CD14-positive monocyte (primary cell): ENCODE measurements around the gene FAM81A. TPM values are rescaled to one million over a fixed set of nuclear protein-coding genes. Genes with fewer than 3 reads are reported as not detected.

Source experiments
- DNase-seq, 3 donors: peaks; one replicate each; pipeline ENCODE4 v3.0.0-alpha.2; 2011 to 2022
- H2AFZ ChIP-seq: 2 replicates; pipeline ENCODE4 v1.6.0; 2012; ENCODE audit warnings: mild to moderate bottlenecking, low read depth, low read length, inconsistent platforms; ENCODE audit not compliant: insufficient read depth, poor library complexity, severe bottlenecking
- H3K27ac ChIP-seq, 2 donors: 1 replicate in 1 of 2; 2 replicates in 1 of 2; pipeline ENCODE4 v1.5.1; 2012 to 2013; ENCODE audit warnings: low read length in 2 of 2, control low read depth in 1 of 2, inconsistent platforms in 1 of 2, low read depth in 1 of 2, mild to moderate bottlenecking in 1 of 2
- H3K27me3 ChIP-seq, 2 donors: one replicate each; pipeline versions ENCODE4 v1.6.0 to v1.6.1; 2011 to 2013; ENCODE audit warnings: low read length in 2 of 2; ENCODE audit not compliant: control insufficient read depth in 2 of 2, insufficient read depth in 2 of 2
- H3K36me3 ChIP-seq, 2 donors: replicated peaks in 1 of 2; 1 replicate in 1 of 2; 2 replicates in 1 of 2; pipeline versions ENCODE4 v1.5.1 to v1.6.1; 2012 to 2013; ENCODE audit warnings: low read length in 2 of 2, control low read depth in 1 of 2, inconsistent platforms in 1 of 2, mild to moderate bottlenecking in 1 of 2; ENCODE audit not compliant: insufficient read depth in 2 of 2, control insufficient read depth in 1 of 2
- H3K4me1 ChIP-seq, 2 donors: 1 replicate in 1 of 2; 2 replicates in 1 of 2; pipeline versions ENCODE4 v1.5.1 to v1.6.1; 2012 to 2013; ENCODE audit warnings: low read length in 2 of 2, control low read depth in 1 of 2, inconsistent platforms in 1 of 2, mild to moderate bottlenecking in 1 of 2, moderate library complexity in 1 of 2; ENCODE audit not compliant: insufficient read depth in 2 of 2, control insufficient read depth in 1 of 2
- H3K4me2 ChIP-seq: replicated peaks from 2 replicates; pipeline ENCODE3; 2012; ENCODE audit warnings: low read length, moderate library complexity, mild to moderate bottlenecking; ENCODE audit not compliant: poor library complexity, severe bottlenecking; ENCODE audit errors: extremely low read depth
- H3K4me3 ChIP-seq, 3 experiments: fragments of 200-600 bp in 1 of 3; sonication (generic) in 1 of 3; replicated peaks in 1 of 3; 1 replicate in 2 of 3; 2 replicates in 1 of 3; pipeline ENCODE4 v1.5.1; 2011 to 2013; ENCODE audit warnings: low read length in 3 of 3, mild to moderate bottlenecking in 3 of 3, control low read depth in 2 of 3, low read depth in 2 of 3, inconsistent platforms in 1 of 3, moderate library complexity in 1 of 3
- H3K79me2 ChIP-seq: 2 replicates; pipeline ENCODE4 v1.6.0; 2012; ENCODE audit warnings: mild to moderate bottlenecking, control low read depth, inconsistent platforms, low read length, moderate library complexity; ENCODE audit not compliant: insufficient read depth
- H3K9ac ChIP-seq: 2 replicates; pipeline ENCODE4 v1.6.0; 2017; ENCODE audit warnings: low read length, mild to moderate bottlenecking; ENCODE audit not compliant: insufficient read depth, poor library complexity, severe bottlenecking
- H3K9me3 ChIP-seq, 2 donors: replicated peaks in 1 of 2; 1 replicate in 1 of 2; 2 replicates in 1 of 2; pipeline versions ENCODE4 v1.5.1 to v1.6.1; 2012 to 2013; ENCODE audit warnings: low read length in 2 of 2, control low read depth in 1 of 2; ENCODE audit not compliant: control insufficient read depth in 1 of 2, insufficient read depth in 1 of 2
- H4K20me1 ChIP-seq: 2 replicates; pipeline ENCODE4 v1.6.0; 2012; ENCODE audit warnings: mild to moderate bottlenecking, low read length, control low read depth, moderate library complexity; ENCODE audit not compliant: insufficient read depth
- H3K27ac Mint-ChIP-seq, 7 donors: one replicate each; pipeline ENCODE4 v1.8.0; 2020; ENCODE audit warnings: mild to moderate bottlenecking in 7 of 7, mixed read lengths in 7 of 7, moderate library complexity in 6 of 7, inconsistent platforms in 2 of 7
- H3K27me3 Mint-ChIP-seq, 3 donors: one replicate each; pipeline ENCODE4 v1.8.0; 2021 to 2022; ENCODE audit warnings: low read depth in 3 of 3, mild to moderate bottlenecking in 3 of 3, mixed read lengths in 3 of 3, moderate library complexity in 3 of 3, inconsistent platforms in 1 of 3
- H3K36me3 Mint-ChIP-seq, 2 donors: one replicate each; pipeline ENCODE4 v1.8.0; 2020; ENCODE audit warnings: mixed read lengths in 2 of 2, inconsistent platforms in 1 of 2, mild to moderate bottlenecking in 1 of 2
- H3K4me1 Mint-ChIP-seq: one replicate; pipeline ENCODE4 v1.8.0; 2020; ENCODE audit warnings: mild to moderate bottlenecking, mixed read lengths
- H3K4me3 Mint-ChIP-seq, 2 donors: one replicate each; pipeline ENCODE4 v1.8.0; 2020; ENCODE audit warnings: mild to moderate bottlenecking in 2 of 2, mixed read lengths in 2 of 2, moderate library complexity in 1 of 2
- H3K9me3 Mint-ChIP-seq, 7 donors: one replicate each; pipeline ENCODE4 v1.8.0; 2020 to 2022; ENCODE audit warnings: mixed read lengths in 7 of 7, mild to moderate bottlenecking in 6 of 7, moderate library complexity in 6 of 7, inconsistent platforms in 2 of 7
- CTCF ChIP-seq: fragments of 200-600 bp; IDR thresholded peaks from one replicate; pipeline ENCODE4 v1.8.0; 2022; ENCODE audit warnings: antibody characterized with exemption, mild to moderate bottlenecking
- WGBS: methylation state at CpG from one replicate; pipeline ENCODE4 v1.1.5; 2013; ENCODE audit warnings: missing lambda C conversion rate; ENCODE audit not compliant: insufficient coverage; 5-methylcytosine and 5-hydroxymethylcytosine counted together
- intact Hi-C, 2 donors: fragments of 100-400 bp; cut with micrococcal nuclease; formaldehyde crosslinking; loops; one replicate each; pipeline versions ENCODE4 v1.15.0 to v1.15.1; 2023
- polyA plus RNA-seq, 3 donors: library from polyadenylated mRNA; depleted of rRNA in 1 of 3; unstranded in 2 of 3; stranded (reverse) in 1 of 3; fragments of 300-500 nt in 2 of 3; fragments of >200 nt in 1 of 3; fragmentation: Illumina TruSeq in 2 of 3; gene quantifications; 1 replicate in 2 of 3; 2 replicates in 1 of 3; pipeline ENCODE4 v1.2.3, GENCODE V29; 2012 to 2021

The FAM81A gene
- polyA plus RNA-seq, 3 donors, result 0.40 to 0.66 TPM; not detected in 1

DNA sequence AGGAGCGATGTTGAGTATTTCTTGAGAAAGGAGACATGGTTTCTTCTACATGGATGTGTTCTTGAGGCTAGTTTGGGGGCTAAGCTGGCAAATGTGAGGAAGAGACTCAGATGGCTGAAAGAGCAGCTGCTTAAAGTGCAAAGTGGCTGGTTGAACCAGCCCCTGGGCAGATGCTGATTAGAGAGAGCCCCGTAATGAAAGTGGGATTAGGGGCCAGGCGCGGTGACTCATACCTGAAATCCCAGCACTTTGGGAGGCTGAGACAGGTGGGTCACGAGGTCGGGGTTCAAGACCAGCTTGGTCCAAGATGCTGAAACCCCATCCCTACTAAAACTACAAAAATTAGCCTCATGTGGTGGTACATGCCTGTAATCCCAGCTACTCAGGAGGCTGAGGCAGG is 98.6 kb downstream of the FAM81A start:
- H3K27me3 Mint-ChIP-seq, result peaks cover 2 to 7% (median 4%) of the 10 kb centered on the region in 3 donors
- Histone ChIP-seq H3K4me2 (no peak overlapping the region), H3K4me1 (peaks cover 20 to 22% of the 10 kb centered on the region in 2 donors), H3K9ac (no peak overlapping the region), H3K27ac (no peak overlapping the region), H3K4me3 (no peak overlapping the region), H3K79me2 (no peaks in the 10 kb centered on the region), H3K9me3 (no peaks in the 10 kb centered on the region), H2AFZ (no peak overlapping the region), H3K27me3 (no peaks in the 10 kb centered on the region), H4K20me1 (no peaks in the 10 kb centered on the region), H3K36me3 (no peaks in the 10 kb centered on the region)
- H3K27ac Mint-ChIP-seq, result no peak overlapping the region
- DNase-seq, result no peak
- no peaks in the 10 kb centered on the region for H3K36me3 Mint-ChIP-seq
- peaks cover 28% of the 10 kb centered on the region for H3K4me1 Mint-ChIP-seq
- WGBS, result 97% methylated on average over 3 of the region's 6 CpGs
- peak overlapping the region in 1 of 2 donors; percentile 4 for H3K4me3 Mint-ChIP-seq
- no peak for TF ChIP-seq CTCF
- intact Hi-C loops, result no loop called here
- no peaks in the 10 kb centered on the region for H3K9me3 Mint-ChIP-seq

GRCh38 chr15:59537403-59537802 is 99.4 kb downstream of the FAM81A start:
- peaks cover 12 to 14% of the 10 kb centered on the region in 2 donors for H3K4me1 ChIP-seq
- Mint-ChIP-seq H3K4me1 (peaks cover 20% of the 10 kb centered on the region), H3K27me3 (peaks cover 0 to 7% (median 4%) of the 10 kb centered on the region in 3 donors), H3K27ac (no peak overlapping the region), H3K9me3 (no peaks in the 10 kb centered on the region), H3K4me3 (no peak overlapping the region), H3K36me3 (no peaks in the 10 kb centered on the region)
- WGBS, result 100% methylated on average over 1 of the region's 2 CpGs
- H3K36me3 ChIP-seq, result no peaks in the 10 kb centered on the region
- no peak for TF ChIP-seq CTCF
- intact Hi-C loops, result no loop called here
- no peak for DNase-seq
- no peak overlapping the region for H3K9ac ChIP-seq
- no peak overlapping the region for H2AFZ ChIP-seq
- H4K20me1 ChIP-seq, result no peaks in the 10 kb centered on the region
- no peaks in the 10 kb centered on the region for H3K27me3 ChIP-seq
- H3K79me2 ChIP-seq, result no peaks in the 10 kb centered on the region
- no peak overlapping the region for H3K27ac ChIP-seq
- no peak overlapping the region for H3K4me2 ChIP-seq
- H3K4me3 ChIP-seq, result no peak overlapping the region
- no peaks in the 10 kb centered on the region for H3K9me3 ChIP-seq
